MCF 10A (cell line): ENCODE measurements around the gene EPB41L4A. TPM values are rescaled to one million over a fixed set of nuclear protein-coding genes. Genes with fewer than 3 reads are reported as not detected.

Source experiments
- BruUV-seq: library from RNA; stranded (reverse); fragments of 400-500 nt; replicated peaks from 2 replicates; lab custom pipeline; 2021; lab: Mats Ljungman, UMichigan
- CTCF ChIA-PET: fragments of 300-600 bp; sonication (Branson Sonifier 250); formaldehyde crosslinking; extraction: SDS; loops from one replicate; lab custom pipeline; 2021; ENCODE audit warnings: antibody characterized with exemption, inconsistent platforms; lab: Yijun Ruan, JAX
- POLR2A ChIA-PET: fragments of 300-600, 350-650 bp; sonication (Branson Sonifier 250); formaldehyde crosslinking; extraction: SDS; loops from one replicate; lab custom pipeline; 2020; ENCODE audit warnings: antibody characterized with exemption, inconsistent platforms; lab: Yijun Ruan, JAX
- DNase-seq: peaks from one replicate; pipeline ENCODE4 v3.0.0-alpha.2; 2018; ENCODE audit not compliant: unreplicated experiment
- H3K27ac Mint-ChIP-seq: one replicate; pipeline ENCODE4 v1.8.0; 2022; ENCODE audit warnings: mild to moderate bottlenecking, low read depth, mixed read lengths; ENCODE audit not compliant: unreplicated experiment
- H3K27me3 Mint-ChIP-seq: one replicate; pipeline ENCODE4 v1.8.0; 2022; ENCODE audit warnings: mixed read lengths; ENCODE audit not compliant: insufficient read depth, unreplicated experiment
- H3K36me3 Mint-ChIP-seq: one replicate; pipeline ENCODE4 v1.8.0; 2022; ENCODE audit warnings: mild to moderate bottlenecking, moderate library complexity, mixed read lengths; ENCODE audit not compliant: insufficient read depth, unreplicated experiment
- H3K4me1 Mint-ChIP-seq: one replicate; pipeline ENCODE4 v1.8.0; 2022; ENCODE audit warnings: mixed read lengths; ENCODE audit not compliant: insufficient read depth, unreplicated experiment
- H3K4me3 Mint-ChIP-seq: one replicate; pipeline ENCODE4 v1.8.0; 2022; ENCODE audit warnings: mild to moderate bottlenecking, moderate library complexity, mixed read lengths; ENCODE audit not compliant: unreplicated experiment
- H3K9me3 Mint-ChIP-seq: one replicate; pipeline ENCODE4 v1.8.0; 2022; ENCODE audit warnings: mixed read lengths; ENCODE audit not compliant: unreplicated experiment
- CTCF ChIP-seq: fragments of 200-600 bp; IDR thresholded peaks from one replicate; pipeline ENCODE4 v1.8.0; 2022; ENCODE audit warnings: antibody characterized with exemption, mild to moderate bottlenecking; ENCODE audit not compliant: unreplicated experiment
- intact Hi-C: fragments of 100-400 bp; cut with micrococcal nuclease; formaldehyde crosslinking; loops from 2 replicates; pipeline ENCODE4 v1.14.1; 2022
- total RNA-seq: library from RNA; stranded (reverse); gene quantifications from 2 replicates; pipeline ENCODE4 v1.2.3, GENCODE V29; 2022

Gene EPB41L4A
- total RNA-seq, 1 experiment from 2014 or later, result 12.4 TPM

- H3K9me3 Mint-ChIP-seq, result no peaks in the 10 kb centered on the region
- intact Hi-C loops, result no loop called here
These were observed 65.4 kb downstream of the EPB41L4A start for GRCh38 chr5:112353678-112354077.

GRCh38 chr5:112351225-112351624 lies 67.9 kb downstream of the EPB41L4A start:
- ChIA-PET POLR2A (interaction anchor here (1.0 to 2.5 kb wide), 2 partner anchors 12 to 24 kb away, joined by 3 to 10 read pairs; no protein-coding TSS in a partner anchor), CTCF (interaction anchor here (0.6 kb wide), 1 partner anchor 529 kb away, joined by 3 read pairs; no protein-coding TSS in a partner anchor)
- no peaks in the 10 kb centered on the region for H3K27me3 Mint-ChIP-seq
- no TSS peak for BruUV-seq
- peaks cover 7% of the 10 kb centered on the region for H3K36me3 Mint-ChIP-seq
- H3K4me1 Mint-ChIP-seq, result no peaks in the 10 kb centered on the region
- TF ChIP-seq CTCF, result no peak
- no peaks in the 10 kb centered on the region for H3K9me3 Mint-ChIP-seq
- no peak overlapping the region for H3K27ac Mint-ChIP-seq
- DNase-seq, result no peak
- intact Hi-C loops, result no loop called here
- no peak overlapping the region for H3K4me3 Mint-ChIP-seq

More at GRCh38 chr5:112353678-112354077, 65.4 kb downstream of the EPB41L4A start:
- ChIA-PET POLR2A (no interaction called here), CTCF (interaction anchor here (0.6 kb wide), 1 partner anchor 848 kb away, joined by 4 read pairs; no protein-coding TSS in a partner anchor)
- H3K36me3 Mint-ChIP-seq, result peaks cover 6% of the 10 kb centered on the region
- no peaks in the 10 kb centered on the region for H3K27me3 Mint-ChIP-seq
- H3K4me3 Mint-ChIP-seq, result no peak overlapping the region
- H3K27ac Mint-ChIP-seq, result no peak overlapping the region
- BruUV-seq, result no TSS peak
- no peak for TF ChIP-seq CTCF
- DNase-seq, result no peak
- H3K4me1 Mint-ChIP-seq, result no peaks in the 10 kb centered on the region

GRCh38 chr5:112350626-112351025 lies 68.5 kb downstream of the EPB41L4A start:
- no peak overlapping the region for H3K27ac Mint-ChIP-seq
- H3K9me3 Mint-ChIP-seq, result no peaks in the 10 kb centered on the region
- no peak for DNase-seq
- H3K36me3 Mint-ChIP-seq, result peaks cover 10% of the 10 kb centered on the region
- H3K4me1 Mint-ChIP-seq, result no peaks in the 10 kb centered on the region
- intact Hi-C loops, result no loop called here
- H3K4me3 Mint-ChIP-seq, result no peak overlapping the region
- ChIA-PET POLR2A (interaction anchor here (0.9 to 2.5 kb wide), 2 partner anchors 8 to 12 kb away, joined by 3 to 10 read pairs; no protein-coding TSS in a partner anchor), CTCF (interaction anchor here (0.5 to 0.7 kb wide), 3 partner anchors 39 to 142 kb away, joined by 3 to 4 read pairs (median 4); no protein-coding TSS in a partner anchor)
- no TSS peak for BruUV-seq
- H3K27me3 Mint-ChIP-seq, result no peaks in the 10 kb centered on the region
- TF ChIP-seq CTCF, result no peak

- POLR2A ChIA-PET, result no interaction called here
- Mint-ChIP-seq H3K27me3 (no peaks in the 10 kb centered on the region), H3K9me3 (no peaks in the 10 kb centered on the region), H3K36me3 (peaks cover 5% of the 10 kb centered on the region), H3K4me3 (no peak overlapping the region), H3K4me1 (no peaks in the 10 kb centered on the region), H3K27ac (no peak overlapping the region)
- no TSS peak for BruUV-seq
- CTCF ChIA-PET, result no interaction called here
- intact Hi-C loops, result no loop called here
- no peak for DNase-seq
- no peak for TF ChIP-seq CTCF
These were observed 69.7 kb downstream of the EPB41L4A start for GRCh38 chr5:112349371-112349770.
